HG02870 (cell line): ENCODE results near the gene XRCC4.
"Not testable (repeated sequence)": the region's sequence is repeated elsewhere in the genome, so short reads cannot be mapped to it uniquely, and the experiment has no call there.

Experiments
- ATAC-seq: cut with Tn5 transposase; IDR thresholded peaks from one replicate; pipeline ENCODE4 v1.9.1; 2021; ENCODE audit warnings: mild to moderate bottlenecking, moderate library complexity; ENCODE audit not compliant: unreplicated experiment

XRCC4 gene

GRCh38 chr5:83337453-83338035, 260.2 kb downstream of the XRCC4 start:
- no peak for ATAC-seq

GRCh38 chr5:83340511-83340918, 263.2 kb downstream of the XRCC4 start:
- peak; percentile 59 for ATAC-seq

GRCh38 chr5:83341815-83342334, 264.5 kb downstream of the XRCC4 start:
- ATAC-seq = no peak

GRCh38 chr5:83342465-83342864, 265.1 kb downstream of the XRCC4 start:
- ATAC-seq = no peak

- ATAC-seq = no peak
These were observed 266.0 kb downstream of the XRCC4 start for GRCh38 chr5:83343299-83343698.

GRCh38 chr5:83345423-83345822, 268.1 kb downstream of the XRCC4 start:
- no peak for ATAC-seq

GRCh38 chr5:83348281-83348780, 271.0 kb downstream of the XRCC4 start:
- ATAC-seq = no peak

GRCh38 chr5:83353231-83353630, 275.9 kb downstream of the XRCC4 start:
- ATAC-seq = no peak

GRCh38 chr5:83353774-83354173, 276.4 kb downstream of the XRCC4 start:
- no peak for ATAC-seq

- no peak for ATAC-seq
These were observed 277.6 kb downstream of the XRCC4 start for GRCh38 chr5:83354958-83355357.

GRCh38 chr5:83355482-83356014, 278.2 kb downstream of the XRCC4 start:
- ATAC-seq = not testable (repeated sequence)

GRCh38 chr5:83357621-83358231, 280.4 kb downstream of the XRCC4 start:
- ATAC-seq = peak; percentile 57

GRCh38 chr5:83360573-83360972, 283.2 kb downstream of the XRCC4 start:
- ATAC-seq = no peak

GRCh38 chr5:83362526-83362925, 285.2 kb downstream of the XRCC4 start:
- no peak for ATAC-seq

- ATAC-seq = no peak
These were observed 286.0 kb downstream of the XRCC4 start for GRCh38 chr5:83363111-83363885.

GRCh38 chr5:83363886-83364275, 286.5 kb downstream of the XRCC4 start:
- no peak for ATAC-seq

GRCh38 chr5:83364312-83365299, 287.3 kb downstream of the XRCC4 start:
- peak; percentile 60 for ATAC-seq

GRCh38 chr5:83368319-83368718, 291.0 kb downstream of the XRCC4 start:
- peak; percentile 28 for ATAC-seq

GRCh38 chr5:83368835-83369234, 291.5 kb downstream of the XRCC4 start:
- ATAC-seq = peak; percentile 58

- ATAC-seq = no peak
These were observed 293.6 kb downstream of the XRCC4 start for GRCh38 chr5:83370957-83371356.
